Caki2 (cell line): Measurements from ENCODE around the gene FUCA2. TPM values are rescaled to one million over a fixed set of nuclear protein-coding genes. Genes with fewer than 3 reads are reported as not detected.
A peak's percentile ranks its signal among the peaks of the same experiment; 100 is the strongest.
"Not testable (repeated sequence)": the region's sequence is repeated elsewhere in the genome, so short reads cannot be mapped to it uniquely, and the experiment has no call there.

ENCODE experiments used
- DNase-seq: peaks from one replicate; pipeline ENCODE4 v3.0.0-alpha.2; 2015; ENCODE audit warnings: low read depth
- in situ Hi-C: cut with HindIII; loops from 2 replicates; pipeline ENCODE4 v1.10.0; 2016; ENCODE audit warnings: low sequenced_read_pairs, low pct_unique_long_range_greater_than_20kb, mixed read lengths
- total RNA-seq: library from RNA; depleted of rRNA; stranded (reverse); fragments of >200 nt; shearing (Covaris generic); gene quantifications from 2 replicates; pipeline ENCODE4 v1.2.3, GENCODE V29; 2014; ENCODE audit warnings: low replicate concordance; rRNA removed

FUCA2 gene
- total RNA-seq, 1 experiment from 2014 or later = 69.9 TPM

GRCh38 chr6:143457563-143458359 is 53.8 kb downstream of the FUCA2 start:
- in situ Hi-C loops = no loop called here
- no peak for DNase-seq

GRCh38 chr6:143451531-143451930 is 60.0 kb downstream of the FUCA2 start:
- DNase-seq = no peak
- in situ Hi-C loops = no loop called here

DNA sequence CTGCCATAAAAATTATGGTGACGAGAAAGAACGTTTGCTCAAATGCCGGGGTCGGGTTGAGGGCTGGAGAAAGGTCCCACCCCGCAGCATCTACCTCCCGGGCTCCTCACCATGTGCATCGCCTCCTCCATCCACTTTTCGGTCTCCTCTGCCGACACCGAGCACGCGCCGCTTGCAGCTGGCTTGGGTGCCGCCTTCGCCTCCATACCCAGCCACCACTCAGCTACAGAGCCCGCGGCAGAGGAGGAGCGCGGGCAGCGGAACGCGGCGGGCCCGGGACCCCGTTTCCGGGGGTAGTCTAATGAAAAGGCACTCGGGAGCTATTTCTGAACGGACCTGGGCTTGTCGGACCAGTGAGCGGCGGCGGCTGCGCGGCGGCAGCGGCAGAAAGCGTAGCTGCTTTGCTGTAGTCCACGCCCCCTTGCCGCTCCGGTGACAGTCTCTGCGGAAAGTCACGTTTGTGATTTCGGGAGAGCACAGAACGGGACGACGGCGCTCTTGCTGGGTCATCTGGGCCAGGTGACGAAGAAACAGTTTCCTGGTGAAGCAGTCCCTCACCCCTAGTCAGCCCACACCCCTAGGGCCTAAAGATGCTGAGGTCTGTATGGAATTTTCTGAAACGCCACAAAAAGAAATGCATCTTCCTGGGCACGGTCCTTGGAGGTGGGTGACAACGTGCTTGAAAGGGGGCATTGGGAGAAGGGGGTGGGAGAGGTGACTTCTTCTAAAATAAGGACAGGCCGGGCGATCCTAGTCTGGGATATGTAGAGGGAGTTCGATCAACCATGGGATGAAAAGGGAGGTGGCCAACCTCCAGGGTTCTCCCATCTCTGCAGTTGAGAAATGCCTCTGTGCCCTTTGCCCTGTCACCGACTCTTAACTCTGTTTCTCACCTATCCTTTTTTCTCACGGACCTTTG is 60.8 kb downstream of the FUCA2 start, which contains the start of the genes ADAT2 and PEX3:
Gene ADAT2, minus strand, starts transcription at position 243 of the 919 bp plus-strand sequence. Its CDS starts 37 bp downstream, at position 206.
Gene PEX3, plus strand, starts transcription at position 353 of the 919 bp plus-strand sequence. Its CDS starts 238 bp downstream, at position 591.
- DNase-seq = peak; percentile 92
- in situ Hi-C loops = no loop called here

DNA sequence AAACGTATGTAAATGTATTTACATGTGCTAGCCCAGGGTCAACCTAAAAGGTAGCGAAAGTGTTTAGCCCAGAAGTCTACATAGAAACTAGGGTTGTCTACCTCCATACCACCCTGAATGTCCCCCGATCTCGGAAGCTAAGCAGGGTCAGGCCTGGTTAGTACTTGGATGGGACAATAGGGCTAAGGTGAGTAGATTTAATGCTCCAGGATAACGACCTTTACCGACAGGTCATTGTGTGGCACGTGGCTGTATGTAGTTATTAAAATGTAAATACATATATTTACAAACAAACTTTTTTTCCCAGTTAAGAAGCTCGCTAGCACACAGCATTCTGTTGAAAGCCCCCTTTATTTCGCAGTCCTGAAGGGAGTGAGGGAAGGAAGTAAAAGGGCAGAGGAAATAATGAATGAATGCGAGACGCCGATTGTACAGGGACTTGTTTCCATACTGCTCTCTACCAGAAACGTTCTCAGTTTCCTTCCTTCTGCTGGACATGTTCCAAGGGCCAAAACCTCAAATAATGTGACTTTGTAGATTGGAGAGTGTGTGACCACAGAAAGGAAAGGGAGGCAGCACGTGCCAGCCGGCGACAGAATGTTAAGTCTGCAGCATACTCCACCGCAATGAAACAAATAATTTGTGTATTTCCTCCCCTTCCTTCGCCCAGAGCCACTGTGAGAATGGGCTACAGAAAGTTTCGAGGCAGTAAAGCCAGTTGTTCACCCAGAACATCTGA is 61.6 kb downstream of the FUCA2 start:
- peak; percentile 24 for DNase-seq
- in situ Hi-C loops = no loop called here

- DNase-seq = no peak
- in situ Hi-C loops = no loop called here
Observed at GRCh38 chr6:143449082-143449713, 62.3 kb downstream of the FUCA2 start.

DNA sequence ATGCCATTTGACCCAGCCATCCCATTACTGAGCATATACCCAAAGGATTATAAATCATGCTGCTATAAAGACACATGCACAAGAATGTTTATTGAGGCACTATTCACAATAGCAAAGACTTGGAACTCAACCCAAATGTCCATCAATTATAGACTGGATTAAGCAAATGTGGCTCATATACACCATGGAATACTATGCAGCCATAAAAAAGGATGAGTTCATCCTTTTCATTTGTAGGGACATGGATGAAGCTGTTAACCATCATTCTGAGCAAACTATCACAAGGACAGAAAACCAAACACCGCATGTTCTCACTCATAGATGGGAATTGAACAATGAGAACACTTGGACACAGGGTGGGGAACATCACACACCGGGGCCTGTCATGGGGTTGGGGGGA is 63.7 kb downstream of the FUCA2 start:
- DNase-seq, in situ Hi-C loops: not testable (repeated sequence)

Other genes starting within 250 kb of the FUCA2 start
- gene ADAT2, start 61.0 kb downstream of the FUCA2 start, total RNA-seq = 1.6 and 2.4 TPM in 2 replicates
- gene PEX3, start 60.9 kb downstream of the FUCA2 start, total RNA-seq = 8.8 and 25.7 TPM in 2 replicates
- 3.6 and 7.6 TPM in 2 replicates for gene PHACTR2, start 166.2 kb upstream of the FUCA2 start, total RNA-seq